A673 (cell line): Measurements from ENCODE around the gene ENOX1. TPM values are rescaled to one million over a fixed set of nuclear protein-coding genes. Genes with fewer than 3 reads are reported as not detected.

Experiments used
- BruUV-seq: library from RNA; stranded (reverse); fragments of 400-500 nt; replicated peaks from 2 replicates; lab custom pipeline; 2021; lab: Mats Ljungman, UMichigan
- CTCF ChIA-PET: fragments of 300-600 bp; sonication (Branson Sonifier 250); formaldehyde crosslinking; loops from one replicate; lab custom pipeline; 2022; ENCODE audit warnings: antibody characterized with exemption; lab: Charles Lee
- POLR2A ChIA-PET: fragments of 300-600 bp; sonication (Branson Sonifier 250); formaldehyde crosslinking; loops from one replicate; lab custom pipeline; 2022; ENCODE audit warnings: antibody characterized with exemption; ENCODE audit not compliant: low non-redundant PET; lab: Charles Lee
- DNase-seq: peaks from one replicate; pipeline ENCODE4 v3.0.0-alpha.2; 2015; ENCODE audit warnings: low spot score
- H3K27ac ChIP-seq: fragments of 200-600 bp; sonication (generic); 2 replicates; pipeline ENCODE4 v1.5.1; 2016; ENCODE audit warnings: mixed run types, low read depth, mild to moderate bottlenecking, mixed read lengths, antibody characterized with exemption, low read length; ENCODE audit not compliant: poor library complexity, severe bottlenecking
- H3K27me3 ChIP-seq: fragments of 200-600 bp; sonication (generic); replicated peaks from 2 replicates; pipeline ENCODE4 v1.6.1; 2017; ENCODE audit warnings: mixed run types, low read depth, mild to moderate bottlenecking, mixed read lengths, antibody characterized with exemption, low read length; ENCODE audit not compliant: insufficient read depth, poor library complexity
- H3K36me3 ChIP-seq: fragments of 200-600 bp; sonication (generic); 2 replicates; pipeline ENCODE4 v1.6.1; 2016; ENCODE audit warnings: mixed run types, mild to moderate bottlenecking, mixed read lengths, antibody characterized with exemption, low read length; ENCODE audit not compliant: insufficient read depth, poor library complexity, severe bottlenecking
- H3K4me1 ChIP-seq: fragments of 200-600 bp; sonication (generic); 2 replicates; pipeline ENCODE4 v1.6.1; 2017; ENCODE audit warnings: mixed run types, mild to moderate bottlenecking, mixed read lengths, antibody characterized with exemption, low read length; ENCODE audit not compliant: insufficient read depth, poor library complexity, severe bottlenecking
- H3K4me3 ChIP-seq: fragments of 200-600 bp; sonication (generic); 2 replicates; pipeline ENCODE4 v1.5.1; 2016; ENCODE audit warnings: low read depth, mixed run types, mild to moderate bottlenecking, mixed read lengths, low read length; ENCODE audit not compliant: poor library complexity, severe bottlenecking
- H3K9me3 ChIP-seq: fragments of 200-600 bp; sonication (generic); 2 replicates; pipeline ENCODE4 v1.6.1; 2016; ENCODE audit warnings: mixed run types, low read depth, mild to moderate bottlenecking, mixed read lengths, antibody characterized with exemption, low read length; ENCODE audit not compliant: poor library complexity, severe bottlenecking
- EZH2 ChIP-seq: fragments of 200-600 bp; sonication (generic); IDR thresholded peaks from 2 replicates; pipeline ENCODE4 v1.6.1; 2017; ENCODE audit warnings: borderline replicate concordance, low read depth, mild to moderate bottlenecking, mixed read lengths, antibody characterized with exemption, low read length; ENCODE audit not compliant: poor library complexity, severe bottlenecking
- intact Hi-C: fragments of 100-400 bp; cut with micrococcal nuclease; formaldehyde crosslinking; loops from one replicate; pipeline ENCODE4 v1.10.0; 2022; ENCODE audit not compliant: unreplicated experiment
- total RNA-seq: library from RNA; stranded (reverse); gene quantifications from 2 replicates; pipeline ENCODE4 v1.2.3, GENCODE V29; 2021
- TF ChIP-seq, protein P1 (sequence below): fragments of 300-800, 200-600 bp; sonication (generic); conservative IDR thresholded peaks from 2 replicates; pipeline ENCODE4 v1.5.1; 2017; ENCODE audit warnings: low read depth, mild to moderate bottlenecking, antibody characterized with exemption, low read length, moderate library complexity, mixed read lengths

Gene ENOX1
- total RNA-seq, 1 experiment from 2014 or later = 4.4 TPM

- CTCF ChIA-PET = no interaction called here
- intact Hi-C loops = no loop called here
- Histone ChIP-seq H3K4me1 (no peaks in the 10 kb centered on the region), H3K27me3 (no peaks in the 10 kb centered on the region), H3K36me3 (no peaks in the 10 kb centered on the region), H3K27ac (no peak overlapping the region), H3K4me3 (no peak overlapping the region), H3K9me3 (no peaks in the 10 kb centered on the region)
- TF ChIP-seq EZH2 = no peak
- TF ChIP-seq, protein P1, sequence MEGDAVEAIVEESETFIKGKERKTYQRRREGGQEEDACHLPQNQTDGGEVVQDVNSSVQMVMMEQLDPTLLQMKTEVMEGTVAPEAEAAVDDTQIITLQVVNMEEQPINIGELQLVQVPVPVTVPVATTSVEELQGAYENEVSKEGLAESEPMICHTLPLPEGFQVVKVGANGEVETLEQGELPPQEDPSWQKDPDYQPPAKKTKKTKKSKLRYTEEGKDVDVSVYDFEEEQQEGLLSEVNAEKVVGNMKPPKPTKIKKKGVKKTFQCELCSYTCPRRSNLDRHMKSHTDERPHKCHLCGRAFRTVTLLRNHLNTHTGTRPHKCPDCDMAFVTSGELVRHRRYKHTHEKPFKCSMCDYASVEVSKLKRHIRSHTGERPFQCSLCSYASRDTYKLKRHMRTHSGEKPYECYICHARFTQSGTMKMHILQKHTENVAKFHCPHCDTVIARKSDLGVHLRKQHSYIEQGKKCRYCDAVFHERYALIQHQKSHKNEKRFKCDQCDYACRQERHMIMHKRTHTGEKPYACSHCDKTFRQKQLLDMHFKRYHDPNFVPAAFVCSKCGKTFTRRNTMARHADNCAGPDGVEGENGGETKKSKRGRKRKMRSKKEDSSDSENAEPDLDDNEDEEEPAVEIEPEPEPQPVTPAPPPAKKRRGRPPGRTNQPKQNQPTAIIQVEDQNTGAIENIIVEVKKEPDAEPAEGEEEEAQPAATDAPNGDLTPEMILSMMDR = no peak
- POLR2A ChIA-PET = no interaction called here
- DNase-seq = no peak
- BruUV-seq = no TSS peak
Measured at GRCh38 chr13:43235028-43235427, 551.7 kb downstream of the ENOX1 start.

GRCh38 chr13:43232873-43233265 is 553.9 kb downstream of the ENOX1 start:
- Histone ChIP-seq H3K4me1 (no peaks in the 10 kb centered on the region), H3K9me3 (no peaks in the 10 kb centered on the region), H3K27me3 (no peaks in the 10 kb centered on the region), H3K27ac (no peak overlapping the region), H3K4me3 (no peak overlapping the region), H3K36me3 (no peaks in the 10 kb centered on the region)
- DNase-seq = no peak
- TF ChIP-seq EZH2 = no peak
- TF ChIP-seq, protein P1 = no peak
- intact Hi-C loops = no loop called here
- ChIA-PET CTCF (no interaction called here), POLR2A (no interaction called here)
- no TSS peak for BruUV-seq

- Histone ChIP-seq H3K27ac (no peak overlapping the region), H3K36me3 (no peaks in the 10 kb centered on the region), H3K27me3 (no peaks in the 10 kb centered on the region), H3K4me1 (no peaks in the 10 kb centered on the region), H3K4me3 (no peak overlapping the region), H3K9me3 (no peaks in the 10 kb centered on the region)
- no peak for TF ChIP-seq EZH2
- TF ChIP-seq, protein P1 = no peak
- ChIA-PET CTCF (no interaction called here), POLR2A (no interaction called here)
- intact Hi-C loops = no loop called here
- BruUV-seq = no TSS peak
- DNase-seq = no peak
Measured at GRCh38 chr13:43232144-43232872, 554.5 kb downstream of the ENOX1 start.
